OCI-LY1 (cell line): ENCODE measurements around the gene ILF3.

ENCODE experiments used
- H2AFZ ChIP-seq: fragments of 200-600 bp; sonication (generic), shearing (Covaris generic); 2 replicates; pipeline ENCODE4 v1.6.0; 2014; ENCODE audit warnings: antibody characterized with exemption, mild to moderate bottlenecking, low read length
- H3F3A ChIP-seq: fragments of 200-600 bp; sonication (generic), shearing (Covaris generic); 2 replicates; pipeline ENCODE4 v1.6.0; 2014; ENCODE audit warnings: mild to moderate bottlenecking, antibody characterized with exemption, low read length, moderate library complexity; ENCODE audit not compliant: insufficient read depth
- H3K27ac ChIP-seq: fragments of 200-600 bp; sonication (generic); 2 replicates; pipeline ENCODE4 v1.5.1; 2014; ENCODE audit warnings: low read length, mixed run types, mild to moderate bottlenecking, low read depth; ENCODE audit not compliant: poor library complexity, severe bottlenecking
- H3K27me3 ChIP-seq: fragments of 200-600 bp; sonication (generic); 2 replicates; pipeline ENCODE4 v1.6.0; 2014; ENCODE audit warnings: antibody characterized with exemption, mild to moderate bottlenecking, low read length, moderate library complexity; ENCODE audit not compliant: insufficient read depth
- H3K36me3 ChIP-seq: fragments of 200-600 bp; sonication (generic); 2 replicates; pipeline ENCODE4 v1.6.1; 2014; ENCODE audit warnings: mild to moderate bottlenecking, antibody characterized with exemption, low read length, moderate library complexity, mixed read lengths; ENCODE audit not compliant: insufficient read depth
- H3K4me1 ChIP-seq: fragments of 200-600 bp; sonication (generic); 2 replicates; pipeline ENCODE4 v1.5.1; 2014; ENCODE audit warnings: mild to moderate bottlenecking, low read length, moderate library complexity; ENCODE audit not compliant: insufficient read depth, severe bottlenecking
- H3K4me2 ChIP-seq: fragments of 200-600 bp; sonication (generic), shearing (Covaris generic); 2 replicates; pipeline ENCODE4 v1.6.1; 2014; ENCODE audit warnings: low read length
- H3K4me3 ChIP-seq: fragments of 200-600 bp; sonication (generic); 2 replicates; pipeline ENCODE4 v1.5.1; 2014; ENCODE audit warnings: low read length, low read depth, mild to moderate bottlenecking, mixed read lengths; ENCODE audit not compliant: poor library complexity, severe bottlenecking
- H3K79me2 ChIP-seq: fragments of 200-600 bp; shearing (Covaris generic); 2 replicates; pipeline ENCODE4 v1.6.1; 2016; ENCODE audit warnings: mixed run types, low read length, mixed read lengths; ENCODE audit not compliant: insufficient read depth
- H3K9ac ChIP-seq: fragments of 200-600 bp; sonication (generic), shearing (Covaris generic); 2 replicates; pipeline ENCODE4 v1.6.1; 2014; ENCODE audit warnings: mild to moderate bottlenecking, low read length, mixed read lengths
- H3K9me2 ChIP-seq: fragments of 200-600 bp; sonication (generic), shearing (Covaris generic); 2 replicates; pipeline ENCODE4 v1.6.1; 2014; ENCODE audit warnings: low read depth, mild to moderate bottlenecking, low read length, mixed read lengths
- H3K9me3 ChIP-seq: fragments of 200-600 bp; shearing (Covaris generic); 2 replicates; pipeline ENCODE4 v1.6.1; 2014; ENCODE audit warnings: low read length, mixed read lengths
- H4K20me1 ChIP-seq: fragments of 200-600 bp; sonication (generic), shearing (Covaris generic); 2 replicates; pipeline ENCODE4 v1.6.0; 2016; ENCODE audit warnings: mild to moderate bottlenecking, low read length; ENCODE audit not compliant: insufficient read depth
- CTCF ChIP-seq: fragments of 200-600 bp; sonication (generic), shearing (Covaris generic); IDR thresholded peaks from 2 replicates; pipeline ENCODE4 v1.5.1; 2017; ENCODE audit warnings: mild to moderate bottlenecking, antibody characterized with exemption, low read length, moderate library complexity, mixed read lengths
- EZH2 ChIP-seq: fragments of 200-600 bp; sonication (generic), shearing (Covaris generic); IDR thresholded peaks from 2 replicates; pipeline ENCODE4 v1.8.0; 2017; ENCODE audit warnings: borderline replicate concordance, mixed run types, mild to moderate bottlenecking, antibody characterized with exemption, low read length, moderate library complexity, mixed read lengths

Gene ILF3

GRCh38 chr19:10653732-10654609, at the start of gene ILF3:
TSS of gene ILF3 (plus strand) at chr19:10654346. CDS start at chr19:10670606, 16,260 bp downstream.
- Histone ChIP-seq H3K9me2 (no peaks in the 10 kb centered on the region), H3K9me3 (no peaks in the 10 kb centered on the region), H4K20me1 (no peaks in the 10 kb centered on the region), H3K36me3 (peaks cover 41% of the 10 kb centered on the region), H3K4me3 (peak within 1 kb of the TSS; percentile 98), H3F3A (no peaks in the 10 kb centered on the region), H3K27ac (peak within 1 kb of the TSS; percentile 84), H3K9ac (peak within 1 kb of the TSS; percentile 97), H3K27me3 (no peaks in the 10 kb centered on the region), H3K4me1 (peaks cover 47% of the 10 kb centered on the region), H3K4me2 (peak within 1 kb of the TSS; percentile 92), H2AFZ (no peak within 1 kb of the TSS), H3K79me2 (peaks cover 43% of the 10 kb centered on the region)
- no peak for TF ChIP-seq EZH2
- no peak for TF ChIP-seq CTCF

GRCh38 chr19:10604460-10604980, 49.6 kb upstream of the ILF3 start:
- Histone ChIP-seq H4K20me1 (no peaks in the 10 kb centered on the region), H3K27me3 (no peaks in the 10 kb centered on the region; the same call in 1 of the 2 replicates), H3K4me3 (peak overlapping the region; percentile 83), H3K27ac (peak overlapping the region; percentile 98), H3K79me2 (peaks cover 33% of the 10 kb centered on the region), H2AFZ (no peak overlapping the region), H3K4me2 (peak overlapping the region; percentile 69), H3F3A (no peaks in the 10 kb centered on the region), H3K9ac (peak overlapping the region; percentile 95), H3K4me1 (peaks cover 19% of the 10 kb centered on the region), H3K9me2 (no peaks in the 10 kb centered on the region), H3K9me3 (no peaks in the 10 kb centered on the region), H3K36me3 (no peaks in the 10 kb centered on the region)
- no peak for TF ChIP-seq CTCF
- TF ChIP-seq EZH2 = no peak

DNA sequence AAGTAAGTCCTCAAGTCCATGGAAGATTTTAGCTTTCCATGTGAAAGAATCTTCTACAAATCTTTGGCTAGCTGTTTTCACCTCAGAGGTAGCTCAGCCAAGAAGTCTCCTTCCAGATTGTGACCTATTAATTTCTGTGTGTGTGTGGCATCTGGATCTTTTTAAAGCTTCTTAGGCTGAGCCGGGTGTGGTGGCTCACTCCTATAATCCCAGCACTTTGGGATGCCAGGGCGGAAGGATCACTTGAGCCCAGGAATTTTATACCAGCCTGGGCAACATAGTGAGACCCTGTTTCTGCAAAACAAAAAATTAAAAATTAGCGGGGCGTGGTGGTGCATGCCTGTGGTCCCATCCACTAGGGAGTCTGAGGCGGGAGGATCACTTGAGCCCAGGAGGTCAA, 42.2 kb upstream of the ILF3 start:
- no peaks in the 10 kb centered on the region for H4K20me1 ChIP-seq
- H3K36me3 ChIP-seq = peaks cover 19% of the 10 kb centered on the region
- H2AFZ ChIP-seq = no peak overlapping the region
- H3F3A ChIP-seq = no peaks in the 10 kb centered on the region
- no peak overlapping the region for H3K4me3 ChIP-seq
- no peaks in the 10 kb centered on the region for H3K27me3 ChIP-seq
- H3K9me2 ChIP-seq = no peaks in the 10 kb centered on the region
- peaks cover 61% of the 10 kb centered on the region for H3K79me2 ChIP-seq
- H3K9me3 ChIP-seq = no peaks in the 10 kb centered on the region
- TF ChIP-seq EZH2 (no peak), CTCF (no peak)
- no peak overlapping the region for H3K9ac ChIP-seq
- peaks cover 7% of the 10 kb centered on the region for H3K4me1 ChIP-seq
- H3K4me2 ChIP-seq = no peak overlapping the region
- no peak overlapping the region for H3K27ac ChIP-seq
